HCT116 (cell line): Measurements from ENCODE around the gene CMC4.
A peak's percentile ranks its signal among the peaks of the same experiment; 100 is the strongest.

Source experiments
- CEBPB ChIP-seq: IDR thresholded peaks from 2 replicates; pipeline ENCODE4 v1.6.1; 2012; ENCODE audit warnings: low read depth
- EZH2 ChIP-seq: fragments of 200-600 bp; sonication (generic); IDR thresholded peaks from 2 replicates; pipeline ENCODE4 v1.6.1; 2017; ENCODE audit warnings: antibody characterized with exemption, mixed run types
- EZH2phosphoT487 ChIP-seq: fragments of 200-600 bp; IDR thresholded peaks from 2 replicates; pipeline ENCODE4 v1.6.1; 2018; ENCODE audit warnings: antibody characterized with exemption, borderline replicate concordance
- JUND ChIP-seq: IDR thresholded peaks from 2 replicates; pipeline ENCODE4 v1.6.1; 2012
- MAX ChIP-seq: IDR thresholded peaks from 2 replicates; pipeline ENCODE4 v1.6.1; 2012
- POLR2A ChIP-seq: IDR thresholded peaks from 2 replicates; pipeline ENCODE4 v1.7.0; 2011; ENCODE audit warnings: borderline replicate concordance; ENCODE audit not compliant: insufficient read depth, insufficient read length; ENCODE audit errors: extremely low read depth
- POLR2AphosphoS5 ChIP-seq: IDR thresholded peaks from 2 replicates; pipeline ENCODE4 v1.6.1; 2011; ENCODE audit warnings: mild to moderate bottlenecking, low read depth, low read length, moderate library complexity
- RAD21 ChIP-seq: IDR thresholded peaks from 2 replicates; pipeline ENCODE4 v1.6.1; 2012; ENCODE audit warnings: low read depth, mild to moderate bottlenecking
- TCF7L2 ChIP-seq: IDR thresholded peaks from 2 replicates; pipeline ENCODE4 v1.7.0; 2011; ENCODE audit warnings: borderline replicate concordance, inconsistent platforms; ENCODE audit not compliant: insufficient read depth, insufficient read length; ENCODE audit errors: extremely low read depth
- ZNF274 ChIP-seq: fragments of 200-500 bp; sonication (Bioruptor generic); IDR thresholded peaks from 2 replicates; pipeline ENCODE4 v1.6.1; 2014; ENCODE audit warnings: mild to moderate bottlenecking, low read depth, low read length, inconsistent platforms
- TF ChIP-seq, protein P1 (sequence below), 3 experiments: fragments of 200-600 bp in 1 of 3; sonication (generic) in 1 of 3; IDR thresholded peaks in 2 of 3; conservative IDR thresholded peaks in 1 of 3; 2 replicates each; pipeline ENCODE4 v1.5.1; 2012 to 2017; ENCODE audit warnings: low read depth in 2 of 3, low read length in 2 of 3, antibody characterized with exemption in 1 of 3, borderline replicate concordance in 1 of 3, control low read depth in 1 of 3, mild to moderate bottlenecking in 1 of 3, mixed read lengths in 1 of 3, mixed run types in 1 of 3, moderate library complexity in 1 of 3; ENCODE audit not compliant: insufficient read depth in 1 of 3
- TF ChIP-seq, protein P2 (sequence below): IDR thresholded peaks from 2 replicates; pipeline ENCODE4 v1.6.1; 2012; ENCODE audit warnings: low read depth
- TF ChIP-seq, protein P3 (sequence below): IDR thresholded peaks from 2 replicates; pipeline ENCODE4 v1.6.1; 2011; ENCODE audit warnings: mild to moderate bottlenecking, low read length, moderate library complexity; ENCODE audit not compliant: insufficient replicate concordance; ENCODE audit errors: extremely low read depth

DNA sequence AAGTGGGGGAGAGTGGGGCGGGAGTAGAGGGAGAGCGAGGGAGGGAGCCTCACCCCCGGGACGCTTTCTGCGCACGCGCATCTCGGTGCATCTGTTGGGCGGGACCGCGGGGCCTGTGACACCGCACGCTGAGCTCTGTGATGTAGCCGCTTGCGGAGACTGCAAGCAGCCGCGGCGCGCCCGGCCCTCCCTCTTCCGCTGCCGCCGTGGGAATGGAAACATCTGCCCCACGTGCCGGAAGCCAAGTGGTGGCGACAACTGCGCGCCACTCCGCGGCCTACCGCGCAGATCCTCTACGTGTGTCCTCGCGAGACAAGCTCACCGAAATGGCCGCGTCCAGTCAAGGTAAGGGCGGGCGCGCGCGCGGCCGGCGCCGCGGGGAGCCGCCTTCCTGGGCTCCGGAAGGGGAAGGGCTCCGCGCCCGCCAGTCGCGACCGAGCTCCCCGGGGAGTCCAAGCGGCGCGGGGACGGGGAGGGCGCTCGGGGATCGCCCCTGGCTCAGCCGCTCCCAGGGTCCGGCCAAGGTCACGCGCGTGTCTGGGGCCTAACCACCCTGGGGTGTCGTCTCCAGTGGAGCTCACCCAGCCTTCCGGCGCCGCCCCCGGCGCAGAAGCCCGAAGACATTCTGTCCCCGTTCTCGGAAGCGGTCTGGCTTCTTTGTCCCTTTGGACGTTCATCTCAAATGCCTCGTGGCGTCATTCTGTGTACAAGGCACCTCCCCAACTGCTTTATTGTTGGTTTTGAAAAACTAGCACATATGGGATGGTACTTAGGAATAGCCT lies 44.0 kb downstream of the CMC4 start, which contains the start of gene FUNDC2:
- TF ChIP-seq POLR2AphosphoS5 (peak; percentile 81), JUND (no peak), POLR2A (peak; percentile 58), MAX (peak; percentile 91), RAD21 (no peak), EZH2 (no peak), EZH2phosphoT487 (no peak), CEBPB (no peak), TCF7L2 (peak; percentile 94), ZNF274 (no peak)
- TF ChIP-seq, protein P1, sequence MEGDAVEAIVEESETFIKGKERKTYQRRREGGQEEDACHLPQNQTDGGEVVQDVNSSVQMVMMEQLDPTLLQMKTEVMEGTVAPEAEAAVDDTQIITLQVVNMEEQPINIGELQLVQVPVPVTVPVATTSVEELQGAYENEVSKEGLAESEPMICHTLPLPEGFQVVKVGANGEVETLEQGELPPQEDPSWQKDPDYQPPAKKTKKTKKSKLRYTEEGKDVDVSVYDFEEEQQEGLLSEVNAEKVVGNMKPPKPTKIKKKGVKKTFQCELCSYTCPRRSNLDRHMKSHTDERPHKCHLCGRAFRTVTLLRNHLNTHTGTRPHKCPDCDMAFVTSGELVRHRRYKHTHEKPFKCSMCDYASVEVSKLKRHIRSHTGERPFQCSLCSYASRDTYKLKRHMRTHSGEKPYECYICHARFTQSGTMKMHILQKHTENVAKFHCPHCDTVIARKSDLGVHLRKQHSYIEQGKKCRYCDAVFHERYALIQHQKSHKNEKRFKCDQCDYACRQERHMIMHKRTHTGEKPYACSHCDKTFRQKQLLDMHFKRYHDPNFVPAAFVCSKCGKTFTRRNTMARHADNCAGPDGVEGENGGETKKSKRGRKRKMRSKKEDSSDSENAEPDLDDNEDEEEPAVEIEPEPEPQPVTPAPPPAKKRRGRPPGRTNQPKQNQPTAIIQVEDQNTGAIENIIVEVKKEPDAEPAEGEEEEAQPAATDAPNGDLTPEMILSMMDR (IDR thresholded peaks at IDR 0.05 in 2 of 3, conservative IDR thresholded peaks at IDR 0.05 in 1 of 3; ENCODE audit: borderline replicate concordance in 1 of 3, insufficient read depth in 1 of 3, low read depth in 2 of 3, low read length in 2 of 3), result no peak
- TF ChIP-seq, protein P2, sequence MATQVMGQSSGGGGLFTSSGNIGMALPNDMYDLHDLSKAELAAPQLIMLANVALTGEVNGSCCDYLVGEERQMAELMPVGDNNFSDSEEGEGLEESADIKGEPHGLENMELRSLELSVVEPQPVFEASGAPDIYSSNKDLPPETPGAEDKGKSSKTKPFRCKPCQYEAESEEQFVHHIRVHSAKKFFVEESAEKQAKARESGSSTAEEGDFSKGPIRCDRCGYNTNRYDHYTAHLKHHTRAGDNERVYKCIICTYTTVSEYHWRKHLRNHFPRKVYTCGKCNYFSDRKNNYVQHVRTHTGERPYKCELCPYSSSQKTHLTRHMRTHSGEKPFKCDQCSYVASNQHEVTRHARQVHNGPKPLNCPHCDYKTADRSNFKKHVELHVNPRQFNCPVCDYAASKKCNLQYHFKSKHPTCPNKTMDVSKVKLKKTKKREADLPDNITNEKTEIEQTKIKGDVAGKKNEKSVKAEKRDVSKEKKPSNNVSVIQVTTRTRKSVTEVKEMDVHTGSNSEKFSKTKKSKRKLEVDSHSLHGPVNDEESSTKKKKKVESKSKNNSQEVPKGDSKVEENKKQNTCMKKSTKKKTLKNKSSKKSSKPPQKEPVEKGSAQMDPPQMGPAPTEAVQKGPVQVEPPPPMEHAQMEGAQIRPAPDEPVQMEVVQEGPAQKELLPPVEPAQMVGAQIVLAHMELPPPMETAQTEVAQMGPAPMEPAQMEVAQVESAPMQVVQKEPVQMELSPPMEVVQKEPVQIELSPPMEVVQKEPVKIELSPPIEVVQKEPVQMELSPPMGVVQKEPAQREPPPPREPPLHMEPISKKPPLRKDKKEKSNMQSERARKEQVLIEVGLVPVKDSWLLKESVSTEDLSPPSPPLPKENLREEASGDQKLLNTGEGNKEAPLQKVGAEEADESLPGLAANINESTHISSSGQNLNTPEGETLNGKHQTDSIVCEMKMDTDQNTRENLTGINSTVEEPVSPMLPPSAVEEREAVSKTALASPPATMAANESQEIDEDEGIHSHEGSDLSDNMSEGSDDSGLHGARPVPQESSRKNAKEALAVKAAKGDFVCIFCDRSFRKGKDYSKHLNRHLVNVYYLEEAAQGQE, result no peak
- TF ChIP-seq, protein P3, sequence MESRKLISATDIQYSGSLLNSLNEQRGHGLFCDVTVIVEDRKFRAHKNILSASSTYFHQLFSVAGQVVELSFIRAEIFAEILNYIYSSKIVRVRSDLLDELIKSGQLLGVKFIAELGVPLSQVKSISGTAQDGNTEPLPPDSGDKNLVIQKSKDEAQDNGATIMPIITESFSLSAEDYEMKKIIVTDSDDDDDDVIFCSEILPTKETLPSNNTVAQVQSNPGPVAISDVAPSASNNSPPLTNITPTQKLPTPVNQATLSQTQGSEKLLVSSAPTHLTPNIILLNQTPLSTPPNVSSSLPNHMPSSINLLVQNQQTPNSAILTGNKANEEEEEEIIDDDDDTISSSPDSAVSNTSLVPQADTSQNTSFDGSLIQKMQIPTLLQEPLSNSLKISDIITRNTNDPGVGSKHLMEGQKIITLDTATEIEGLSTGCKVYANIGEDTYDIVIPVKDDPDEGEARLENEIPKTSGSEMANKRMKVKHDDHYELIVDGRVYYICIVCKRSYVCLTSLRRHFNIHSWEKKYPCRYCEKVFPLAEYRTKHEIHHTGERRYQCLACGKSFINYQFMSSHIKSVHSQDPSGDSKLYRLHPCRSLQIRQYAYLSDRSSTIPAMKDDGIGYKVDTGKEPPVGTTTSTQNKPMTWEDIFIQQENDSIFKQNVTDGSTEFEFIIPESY, result peak; percentile 90
